Mesothelial cell of epicardium (in vitro differentiated cells): Measurements from ENCODE around the gene DGKQ. TPM values are rescaled to one million over a fixed set of nuclear protein-coding genes. Genes with fewer than 3 reads are reported as not detected.

Source experiments
- DNase-seq, 2 experiments: peaks; one replicate each; pipeline ENCODE4 v3.0.0; 2021; ENCODE audit warnings: low spot score in 2 of 2; ENCODE audit not compliant: unreplicated experiment in 2 of 2
- H3K27ac Mint-ChIP-seq: 2 replicates; pipeline ENCODE4 v1.8.0; 2021; ENCODE audit warnings: mixed read lengths
- H3K27me3 Mint-ChIP-seq: 2 replicates; pipeline ENCODE4 v1.8.0; 2021; ENCODE audit warnings: low read depth, mixed read lengths
- H3K36me3 Mint-ChIP-seq: 2 replicates; pipeline ENCODE4 v1.8.0; 2021; ENCODE audit warnings: mixed read lengths
- H3K4me1 Mint-ChIP-seq: 2 replicates; pipeline ENCODE4 v1.8.0; 2021; ENCODE audit warnings: mixed read lengths
- H3K4me3 Mint-ChIP-seq: 2 replicates; pipeline ENCODE4 v1.8.0; 2021; ENCODE audit warnings: mild to moderate bottlenecking, moderate library complexity, mixed read lengths
- H3K9me3 Mint-ChIP-seq: 2 replicates; pipeline ENCODE4 v1.8.0; 2021; ENCODE audit warnings: mixed read lengths
- total RNA-seq: library from RNA; stranded (reverse); gene quantifications from 3 replicates; pipeline ENCODE4 v1.2.1, GENCODE V29; 2021
- TF ChIP-seq, protein P1 (sequence below): fragments of 200-600 bp; sonication (generic); IDR thresholded peaks from one replicate; pipeline ENCODE4 v1.5.0; 2021; ENCODE audit warnings: antibody characterized with exemption; ENCODE audit not compliant: unreplicated experiment

Gene DGKQ
- total RNA-seq, 1 donor from 2014 or later, result 15.6 TPM

GRCh38 chr4:1006856-1007255, 33.5 kb upstream of the DGKQ start:
- Mint-ChIP-seq H3K4me1 (peaks cover 10% of the 10 kb centered on the region), H3K9me3 (peaks cover 4% of the 10 kb centered on the region), H3K4me3 (no peak overlapping the region), H3K27ac (no peak overlapping the region), H3K27me3 (peaks cover 68% of the 10 kb centered on the region), H3K36me3 (no peaks in the 10 kb centered on the region)
- DNase-seq, result no peak
- TF ChIP-seq, protein P1, sequence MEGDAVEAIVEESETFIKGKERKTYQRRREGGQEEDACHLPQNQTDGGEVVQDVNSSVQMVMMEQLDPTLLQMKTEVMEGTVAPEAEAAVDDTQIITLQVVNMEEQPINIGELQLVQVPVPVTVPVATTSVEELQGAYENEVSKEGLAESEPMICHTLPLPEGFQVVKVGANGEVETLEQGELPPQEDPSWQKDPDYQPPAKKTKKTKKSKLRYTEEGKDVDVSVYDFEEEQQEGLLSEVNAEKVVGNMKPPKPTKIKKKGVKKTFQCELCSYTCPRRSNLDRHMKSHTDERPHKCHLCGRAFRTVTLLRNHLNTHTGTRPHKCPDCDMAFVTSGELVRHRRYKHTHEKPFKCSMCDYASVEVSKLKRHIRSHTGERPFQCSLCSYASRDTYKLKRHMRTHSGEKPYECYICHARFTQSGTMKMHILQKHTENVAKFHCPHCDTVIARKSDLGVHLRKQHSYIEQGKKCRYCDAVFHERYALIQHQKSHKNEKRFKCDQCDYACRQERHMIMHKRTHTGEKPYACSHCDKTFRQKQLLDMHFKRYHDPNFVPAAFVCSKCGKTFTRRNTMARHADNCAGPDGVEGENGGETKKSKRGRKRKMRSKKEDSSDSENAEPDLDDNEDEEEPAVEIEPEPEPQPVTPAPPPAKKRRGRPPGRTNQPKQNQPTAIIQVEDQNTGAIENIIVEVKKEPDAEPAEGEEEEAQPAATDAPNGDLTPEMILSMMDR, result no peak

- Mint-ChIP-seq H3K27ac (no peak overlapping the region), H3K27me3 (peaks cover 82% of the 10 kb centered on the region), H3K9me3 (peaks cover 4% of the 10 kb centered on the region), H3K36me3 (no peaks in the 10 kb centered on the region), H3K4me1 (peaks cover 5% of the 10 kb centered on the region), H3K4me3 (no peak overlapping the region)
- DNase-seq, result no peak
- TF ChIP-seq, protein P1, result no peak
Observed at GRCh38 chr4:1004557-1005485, 31.5 kb upstream of the DGKQ start.

DNA sequence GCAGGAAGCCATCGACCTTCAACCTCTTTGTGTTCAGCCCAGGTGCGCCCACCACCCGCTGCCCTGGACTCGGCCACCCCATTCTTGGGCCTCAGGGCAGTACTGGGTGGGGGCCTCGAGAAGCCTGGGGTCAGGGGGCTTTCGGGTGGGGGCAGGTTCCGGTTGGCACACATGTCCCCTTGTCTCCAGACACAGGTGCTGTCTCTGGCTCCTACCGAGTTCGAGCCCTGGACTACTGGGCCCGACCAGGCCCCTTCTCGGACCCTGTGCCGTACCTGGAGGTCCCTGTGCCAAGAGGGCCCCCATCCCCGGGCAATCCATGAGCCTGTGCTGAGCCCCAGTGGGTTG, 30.7 kb upstream of the DGKQ start:
- peaks cover 84% of the 10 kb centered on the region for H3K27me3 Mint-ChIP-seq
- no peak overlapping the region for H3K27ac Mint-ChIP-seq
- TF ChIP-seq, protein P1, result no peak
- H3K9me3 Mint-ChIP-seq, result peaks cover 4% of the 10 kb centered on the region
- no peak for DNase-seq
- peak overlapping the region; percentile 8 for H3K4me3 Mint-ChIP-seq
- H3K36me3 Mint-ChIP-seq, result no peaks in the 10 kb centered on the region
- H3K4me1 Mint-ChIP-seq, result peaks cover 4% of the 10 kb centered on the region

DNA sequence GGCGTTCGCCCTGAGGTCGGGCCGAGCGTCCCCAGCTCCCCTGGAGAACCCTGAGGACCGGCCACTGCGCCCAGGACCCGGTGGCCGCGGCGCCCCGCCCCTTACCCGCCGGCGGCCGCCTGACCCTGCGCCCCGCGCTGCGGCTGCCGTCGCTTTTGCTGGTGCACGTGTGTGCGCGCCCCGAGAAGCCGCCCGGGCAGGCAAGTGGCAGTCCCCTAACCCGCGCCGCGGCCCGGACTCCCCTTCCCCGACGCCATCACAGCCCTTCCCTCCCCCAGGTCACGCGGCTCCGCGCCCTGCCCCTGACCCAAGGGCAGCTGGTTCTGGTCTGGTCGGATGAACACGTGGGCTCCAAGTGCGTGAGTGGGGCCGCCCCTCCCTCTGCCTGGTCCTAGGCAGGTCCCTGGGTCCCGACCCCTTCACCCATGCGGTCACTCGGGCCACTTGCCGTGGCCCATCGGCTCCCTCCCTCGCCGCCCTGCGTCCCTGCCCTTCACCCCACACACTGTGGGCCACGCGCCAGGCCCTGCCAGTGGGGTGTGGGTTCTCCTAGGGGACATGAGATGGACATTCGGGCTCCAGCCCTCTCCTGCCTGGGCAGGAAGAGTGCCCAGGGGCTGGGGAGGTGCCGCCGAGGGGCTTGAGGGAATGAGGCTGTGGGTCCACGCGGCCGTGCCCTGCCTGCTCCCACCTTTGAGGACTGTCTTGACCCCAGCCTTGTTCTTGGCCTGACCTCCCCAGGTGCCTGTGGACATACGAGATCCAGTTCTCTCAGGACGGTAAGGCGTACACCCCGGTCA, 30.1 kb upstream of the DGKQ start:
- Mint-ChIP-seq H3K36me3 (no peaks in the 10 kb centered on the region), H3K4me3 (no peak overlapping the region), H3K4me1 (peaks cover 2% of the 10 kb centered on the region), H3K27ac (no peak overlapping the region), H3K9me3 (peaks cover 4% of the 10 kb centered on the region), H3K27me3 (peaks cover 84% of the 10 kb centered on the region)
- no peak for DNase-seq
- TF ChIP-seq, protein P1, result no peak

GRCh38 chr4:1002631-1003251, 29.4 kb upstream of the DGKQ start:
- no peaks in the 10 kb centered on the region for H3K36me3 Mint-ChIP-seq
- no peak overlapping the region for H3K4me3 Mint-ChIP-seq
- H3K4me1 Mint-ChIP-seq, result peaks cover 2% of the 10 kb centered on the region
- H3K27me3 Mint-ChIP-seq, result peaks cover 84% of the 10 kb centered on the region
- TF ChIP-seq, protein P1, result no peak
- DNase-seq, result no peak
- H3K27ac Mint-ChIP-seq, result no peak overlapping the region
- peaks cover 4% of the 10 kb centered on the region for H3K9me3 Mint-ChIP-seq
